Epithelial cell of proximal tubule (primary cell): ENCODE data around the gene TUBGCP3. TPM values are rescaled to one million over a fixed set of nuclear protein-coding genes. Genes with fewer than 3 reads are reported as not detected.
A peak's percentile ranks its signal among the peaks of the same experiment; 100 is the strongest.

Source experiments
- DNase-seq: peaks from one replicate; pipeline ENCODE4 v3.0.0-alpha.2; 2011; ENCODE audit warnings: low read depth
- H3K4me3 ChIP-seq: 2 replicates; pipeline ENCODE4 v1.5.1; 2011; ENCODE audit warnings: low read depth, mild to moderate bottlenecking, low read length
- total RNA-seq: library from RNA; depleted of rRNA; stranded (reverse); fragments of >200 nt; gene quantifications from 2 replicates; pipeline ENCODE4 v1.2.3, GENCODE V29; 2015
- TF ChIP-seq, protein P1 (sequence below): conservative IDR thresholded peaks from 2 replicates; pipeline ENCODE4 v1.5.1; 2012; ENCODE audit warnings: low read depth, mild to moderate bottlenecking, low read length

Gene TUBGCP3
- total RNA-seq, 1 donor from 2014 or later = 16.4 TPM

DNA sequence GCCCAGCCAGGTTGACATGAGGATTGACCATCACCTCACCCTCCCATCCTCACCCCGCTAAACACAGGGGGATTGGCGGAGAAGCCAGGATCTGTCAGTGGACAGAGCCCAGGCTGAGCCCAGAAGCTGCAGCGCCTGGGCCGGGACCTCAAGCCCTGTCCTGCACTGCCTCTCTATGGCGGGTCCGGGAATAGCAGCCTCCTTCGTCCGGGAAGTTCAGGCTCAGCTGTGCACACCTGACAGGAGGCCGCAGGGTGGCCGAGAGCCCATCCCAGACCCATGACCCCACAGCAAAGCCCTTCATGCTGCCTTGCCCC is 144.0 kb downstream of the TUBGCP3 start:
- no peak overlapping the region for H3K4me3 ChIP-seq
- DNase-seq = no peak
- TF ChIP-seq, protein P1, sequence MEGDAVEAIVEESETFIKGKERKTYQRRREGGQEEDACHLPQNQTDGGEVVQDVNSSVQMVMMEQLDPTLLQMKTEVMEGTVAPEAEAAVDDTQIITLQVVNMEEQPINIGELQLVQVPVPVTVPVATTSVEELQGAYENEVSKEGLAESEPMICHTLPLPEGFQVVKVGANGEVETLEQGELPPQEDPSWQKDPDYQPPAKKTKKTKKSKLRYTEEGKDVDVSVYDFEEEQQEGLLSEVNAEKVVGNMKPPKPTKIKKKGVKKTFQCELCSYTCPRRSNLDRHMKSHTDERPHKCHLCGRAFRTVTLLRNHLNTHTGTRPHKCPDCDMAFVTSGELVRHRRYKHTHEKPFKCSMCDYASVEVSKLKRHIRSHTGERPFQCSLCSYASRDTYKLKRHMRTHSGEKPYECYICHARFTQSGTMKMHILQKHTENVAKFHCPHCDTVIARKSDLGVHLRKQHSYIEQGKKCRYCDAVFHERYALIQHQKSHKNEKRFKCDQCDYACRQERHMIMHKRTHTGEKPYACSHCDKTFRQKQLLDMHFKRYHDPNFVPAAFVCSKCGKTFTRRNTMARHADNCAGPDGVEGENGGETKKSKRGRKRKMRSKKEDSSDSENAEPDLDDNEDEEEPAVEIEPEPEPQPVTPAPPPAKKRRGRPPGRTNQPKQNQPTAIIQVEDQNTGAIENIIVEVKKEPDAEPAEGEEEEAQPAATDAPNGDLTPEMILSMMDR = peak; percentile 89

DNA sequence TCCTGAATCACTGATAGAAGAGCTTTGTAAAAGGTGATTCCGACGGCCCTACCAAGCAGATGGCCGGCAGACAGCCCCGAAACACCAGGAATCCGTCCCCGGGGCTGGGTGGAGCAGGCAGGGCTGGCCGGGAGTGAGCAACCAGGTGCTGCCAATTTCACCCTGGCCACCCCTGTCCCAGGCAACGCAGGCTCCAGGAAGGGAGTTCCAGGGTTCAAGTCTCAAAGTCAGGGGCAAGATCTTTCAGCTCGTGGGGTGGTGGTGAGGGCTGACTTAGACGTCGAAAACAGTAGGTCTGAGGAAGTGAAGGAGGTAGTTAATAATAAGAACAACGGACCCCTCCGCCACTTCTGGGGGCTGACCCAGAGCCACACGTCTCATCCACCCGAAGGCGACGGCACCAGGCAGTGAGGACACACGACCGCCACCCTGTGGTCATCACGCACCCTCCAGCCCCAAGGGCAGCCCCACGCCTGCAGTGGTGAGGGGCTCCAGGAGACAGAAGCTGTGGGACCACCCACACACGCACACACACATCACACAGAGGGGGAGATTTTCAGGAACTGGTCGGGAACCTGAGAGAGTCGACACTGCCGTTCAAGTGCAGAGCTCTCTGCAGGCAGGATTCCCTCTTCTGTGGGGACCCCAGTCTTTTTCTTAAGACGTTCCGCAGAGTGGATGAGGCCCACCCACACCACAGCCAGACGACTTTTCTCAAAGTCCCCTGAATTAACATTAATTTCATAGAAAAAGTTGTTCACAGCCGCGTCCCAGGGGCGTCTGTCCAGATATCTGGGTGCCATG is 144.6 kb downstream of the TUBGCP3 start:
- no peak overlapping the region for H3K4me3 ChIP-seq
- TF ChIP-seq, protein P1 = peak; percentile 63
- DNase-seq = no peak

DNA sequence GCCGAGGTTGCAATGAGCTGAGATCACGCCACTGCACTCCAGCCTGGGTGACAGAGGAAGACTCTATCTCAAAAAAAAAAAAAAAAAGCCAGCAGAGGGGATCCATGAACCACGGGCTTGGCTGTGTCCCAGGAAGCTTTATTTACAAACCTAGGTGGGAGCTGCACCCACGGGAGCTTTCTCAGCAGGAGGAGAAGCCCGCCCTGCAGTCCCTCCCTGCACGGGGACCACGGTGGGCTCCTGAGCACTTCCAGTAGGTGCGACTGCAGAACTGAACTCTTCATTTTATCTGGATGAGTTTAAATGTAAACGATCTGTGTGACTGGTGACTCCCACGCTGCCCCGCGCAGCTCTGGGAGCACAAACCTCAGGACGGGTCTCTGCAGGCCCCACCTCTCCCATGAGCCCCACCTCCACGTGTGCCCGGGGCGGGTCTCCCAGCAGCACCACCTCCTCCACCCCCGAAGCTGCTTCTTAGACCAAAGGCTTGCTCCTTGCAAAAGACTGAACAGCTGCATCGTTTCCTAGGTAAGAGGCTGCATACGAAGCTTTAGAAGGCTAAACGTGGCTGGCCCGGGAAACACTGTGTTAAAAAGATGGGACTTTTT is 145.4 kb downstream of the TUBGCP3 start:
- TF ChIP-seq, protein P1 = no peak

DNA sequence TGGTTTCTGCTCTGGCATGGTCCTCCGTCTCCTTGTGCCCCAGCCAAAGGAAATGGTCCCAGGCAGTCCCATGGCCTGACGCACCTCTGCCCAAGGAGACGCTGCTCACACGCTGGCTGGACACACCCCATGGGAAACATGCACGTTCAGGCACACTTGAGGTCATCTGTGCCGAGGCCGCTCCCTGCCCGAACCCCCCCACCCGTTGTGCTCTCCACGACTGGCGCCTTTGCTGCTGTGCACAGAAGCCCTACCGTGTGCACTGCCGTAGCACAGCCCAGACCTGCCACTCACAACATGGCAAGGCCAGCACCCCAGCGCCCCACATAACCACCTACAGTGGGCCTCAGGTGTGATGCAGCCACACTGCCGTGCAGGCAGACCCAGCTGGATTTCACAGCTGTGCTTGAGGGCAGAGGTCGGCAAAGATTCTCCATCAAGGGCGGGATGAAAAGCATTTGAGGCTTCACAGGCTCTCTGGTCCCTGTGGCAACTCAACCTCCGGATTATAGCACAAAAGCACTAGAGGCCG is 146.1 kb downstream of the TUBGCP3 start:
- H3K4me3 ChIP-seq = no peak overlapping the region
- DNase-seq = no peak
- TF ChIP-seq, protein P1 = no peak

More for the DNA sequence above, 145.4 kb downstream of the TUBGCP3 start:
- DNase-seq = no peak
- H3K4me3 ChIP-seq = no peak overlapping the region

DNA sequence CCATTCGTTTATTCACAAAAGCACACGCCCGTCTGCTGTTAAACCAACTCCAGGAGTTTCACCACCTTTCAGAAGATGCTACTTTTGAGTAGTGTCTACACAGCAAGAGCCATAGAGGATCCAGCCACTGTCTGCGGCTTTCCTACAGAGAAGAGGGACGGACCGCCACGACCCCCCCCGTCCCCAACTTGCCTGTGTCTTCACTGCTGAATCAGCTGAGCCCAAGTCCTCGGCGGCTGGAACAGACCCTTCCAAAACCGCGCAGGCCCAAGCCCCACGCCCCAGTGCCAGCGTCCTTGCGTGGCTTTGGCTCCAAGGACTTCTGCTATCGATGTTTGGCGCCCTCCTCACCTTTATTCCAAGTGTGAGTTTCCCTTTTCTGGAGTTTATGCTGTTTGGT is 146.7 kb downstream of the TUBGCP3 start:
- TF ChIP-seq, protein P1 = no peak
- no peak overlapping the region for H3K4me3 ChIP-seq
- no peak for DNase-seq

DNA sequence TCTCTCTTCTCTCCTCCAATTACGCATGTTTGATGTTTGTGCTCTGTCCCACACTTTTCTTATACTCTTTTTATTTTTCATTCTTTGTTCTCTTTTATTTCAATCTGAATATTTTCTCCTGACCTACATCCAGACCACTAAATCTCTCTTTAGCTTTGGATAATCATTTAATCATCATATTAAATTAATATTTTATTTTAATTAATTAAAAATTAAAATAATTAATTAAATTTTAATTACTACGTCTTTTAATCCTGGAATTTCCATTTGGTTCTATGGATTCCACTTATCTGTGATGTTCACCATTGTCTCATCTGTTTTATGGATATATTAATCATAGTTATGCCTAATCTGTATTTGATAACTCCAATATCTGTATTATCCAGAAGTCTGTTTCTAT is 149.4 kb downstream of the TUBGCP3 start:
- H3K4me3 ChIP-seq = no peak overlapping the region
- no peak for DNase-seq
- TF ChIP-seq, protein P1 = no peak

DNA sequence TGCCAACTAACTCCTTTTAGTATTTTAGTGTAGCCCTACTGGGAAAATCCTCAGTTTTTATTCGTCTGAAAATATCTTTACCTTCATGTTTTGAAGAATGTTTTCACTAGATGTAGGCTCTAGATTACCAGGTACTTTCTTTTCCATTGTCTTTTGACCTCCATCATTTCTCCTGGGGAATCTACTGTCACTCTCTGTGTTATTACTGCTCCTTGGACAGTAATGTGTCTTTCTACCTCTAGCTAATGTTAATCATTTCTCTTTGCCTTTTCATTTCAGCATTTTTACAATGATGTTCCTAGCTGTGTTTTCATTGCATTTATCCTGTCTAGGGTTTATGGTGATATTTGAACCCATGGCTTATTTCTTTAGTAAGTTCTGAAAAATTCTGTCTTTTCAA is 149.9 kb downstream of the TUBGCP3 start:
- H3K4me3 ChIP-seq = no peak overlapping the region
- TF ChIP-seq, protein P1 = no peak
- DNase-seq = no peak
